Activated naive CD4-positive, alpha-beta T cell treated with anti-CD3 and anti-CD28 coated beads, Interleukin-2, amount 10 ng/mL, durations not matched to agents 7 days and 5 days (primary cell): ENCODE data around the gene CSHL1.

Source experiments
- CTCF ChIA-PET: fragments of 350-600 bp; sonication (Branson Sonifier 250); formaldehyde crosslinking; loops from one replicate; lab custom pipeline; 2021; ENCODE audit warnings: antibody characterized with exemption; lab: Charles Lee
- DNase-seq: peaks from one replicate; pipeline ENCODE4 v3.0.0-alpha.2; 2020
- H3K27ac Mint-ChIP-seq: one replicate; pipeline ENCODE4 v1.8.0; 2021; ENCODE audit warnings: mild to moderate bottlenecking, moderate library complexity, mixed read lengths
- H3K27me3 Mint-ChIP-seq: one replicate; pipeline ENCODE4 v1.8.0; 2021; ENCODE audit warnings: mild to moderate bottlenecking, mixed read lengths
- H3K36me3 Mint-ChIP-seq: one replicate; pipeline ENCODE4 v1.8.0; 2021; ENCODE audit warnings: mixed read lengths
- H3K4me1 Mint-ChIP-seq: one replicate; pipeline ENCODE4 v1.8.0; 2021; ENCODE audit warnings: mixed read lengths
- H3K4me3 Mint-ChIP-seq: one replicate; pipeline ENCODE4 v1.8.0; 2021; ENCODE audit warnings: mild to moderate bottlenecking, moderate library complexity, mixed read lengths
- H3K9me3 Mint-ChIP-seq: one replicate; pipeline ENCODE4 v1.8.0; 2021; ENCODE audit warnings: mixed read lengths

Gene CSHL1

GRCh38 chr17:63911041-63911635 is at the start of gene CSHL1:
CSHL1 (minus strand) TSS chr17:63911258; CDS start chr17:63911196, 62 bp downstream.
- Mint-ChIP-seq H3K9me3 (no peaks in the 10 kb centered on the region), H3K27ac (no peak within 1 kb of the TSS), H3K36me3 (no peaks in the 10 kb centered on the region), H3K4me3 (no peak within 1 kb of the TSS), H3K4me1 (peaks cover 2% of the 10 kb centered on the region), H3K27me3 (peaks cover 65% of the 10 kb centered on the region)
- CTCF ChIA-PET = interaction anchor here (0.7 to 4.3 kb wide), 8 partner anchors 21 to 234 kb away, joined by 3 to 40 read pairs (median 8); partner anchors contain the start of gene CD79B
- no peak for DNase-seq

GRCh38 chr17:63960430-63960829 is 49.4 kb upstream of the CSHL1 start:
- H3K4me1 Mint-ChIP-seq = peaks cover 5% of the 10 kb centered on the region
- H3K36me3 Mint-ChIP-seq = no peaks in the 10 kb centered on the region
- no peaks in the 10 kb centered on the region for H3K9me3 Mint-ChIP-seq
- H3K27me3 Mint-ChIP-seq = peaks cover 36% of the 10 kb centered on the region
- H3K4me3 Mint-ChIP-seq = no peak overlapping the region
- DNase-seq = no peak
- CTCF ChIA-PET = interaction anchor here (1.0 to 4.8 kb wide), 3 partner anchors 12 to 28 kb away, joined by 3 to 27 read pairs (median 4); partner anchors contain the start of gene CD79B
- no peak overlapping the region for H3K27ac Mint-ChIP-seq

- H3K9me3 Mint-ChIP-seq = no peaks in the 10 kb centered on the region
- peaks cover 36% of the 10 kb centered on the region for H3K27me3 Mint-ChIP-seq
- DNase-seq = no peak
- CTCF ChIA-PET = interaction anchor here (1.0 to 4.8 kb wide), 2 partner anchors 11 to 14 kb away, joined by 4 to 27 read pairs; no protein-coding TSS in a partner anchor
- H3K4me1 Mint-ChIP-seq = peaks cover 6% of the 10 kb centered on the region
- H3K27ac Mint-ChIP-seq = no peak overlapping the region
- H3K36me3 Mint-ChIP-seq = no peaks in the 10 kb centered on the region
- no peak overlapping the region for H3K4me3 Mint-ChIP-seq
Measured at GRCh38 chr17:63960006-63960405, 48.9 kb upstream of the CSHL1 start.

GRCh38 chr17:63956296-63956920 is 45.4 kb upstream of the CSHL1 start:
- no peaks in the 10 kb centered on the region for H3K36me3 Mint-ChIP-seq
- CTCF ChIA-PET = interaction anchor here (1.0 to 4.8 kb wide), 4 partner anchors 8 to 69 kb away, joined by 3 to 27 read pairs (median 4); no protein-coding TSS in a partner anchor
- no peak overlapping the region for H3K4me3 Mint-ChIP-seq
- peaks cover 38% of the 10 kb centered on the region for H3K27me3 Mint-ChIP-seq
- peak overlapping the region; percentile 77 for H3K27ac Mint-ChIP-seq
- no peak for DNase-seq
- peaks cover 23% of the 10 kb centered on the region for H3K4me1 Mint-ChIP-seq
- no peaks in the 10 kb centered on the region for H3K9me3 Mint-ChIP-seq

GRCh38 chr17:63955791-63956190 is 44.7 kb upstream of the CSHL1 start:
- DNase-seq = no peak
- Mint-ChIP-seq H3K4me1 (peaks cover 22% of the 10 kb centered on the region), H3K9me3 (no peaks in the 10 kb centered on the region), H3K27ac (peak overlapping the region; percentile 77), H3K27me3 (peaks cover 40% of the 10 kb centered on the region), H3K4me3 (no peak overlapping the region), H3K36me3 (no peaks in the 10 kb centered on the region)
- CTCF ChIA-PET = interaction anchor here (1.0 to 4.8 kb wide), 5 partner anchors 9 to 70 kb away, joined by 3 to 27 read pairs (median 4); no protein-coding TSS in a partner anchor

- Mint-ChIP-seq H3K4me3 (no peak overlapping the region), H3K36me3 (no peaks in the 10 kb centered on the region), H3K9me3 (no peaks in the 10 kb centered on the region), H3K27ac (peak overlapping the region; percentile 6), H3K27me3 (peaks cover 42% of the 10 kb centered on the region), H3K4me1 (peaks cover 22% of the 10 kb centered on the region)
- CTCF ChIA-PET = interaction anchor here (1.3 to 1.9 kb wide), 2 partner anchors 35 to 38 kb away, joined by 3 to 7 read pairs; no protein-coding TSS in a partner anchor
- no peak for DNase-seq
Measured at GRCh38 chr17:63955232-63955631, 44.2 kb upstream of the CSHL1 start.

- CTCF ChIA-PET = interaction anchor here (1.9 kb wide), 1 partner anchor 36 kb away, joined by 7 read pairs; no protein-coding TSS in a partner anchor
- H3K4me3 Mint-ChIP-seq = no peak overlapping the region
- H3K9me3 Mint-ChIP-seq = no peaks in the 10 kb centered on the region
- H3K27me3 Mint-ChIP-seq = peaks cover 41% of the 10 kb centered on the region
- peak; percentile 53 for DNase-seq
- peaks cover 22% of the 10 kb centered on the region for H3K4me1 Mint-ChIP-seq
- H3K27ac Mint-ChIP-seq = peak overlapping the region; percentile 56
- H3K36me3 Mint-ChIP-seq = no peaks in the 10 kb centered on the region
Measured at GRCh38 chr17:63954402-63955063, 43.5 kb upstream of the CSHL1 start.

GRCh38 chr17:63950940-63951907 is 40.2 kb upstream of the CSHL1 start:
- Mint-ChIP-seq H3K4me1 (peaks cover 32% of the 10 kb centered on the region), H3K4me3 (no peak overlapping the region), H3K27me3 (peaks cover 61% of the 10 kb centered on the region), H3K36me3 (no peaks in the 10 kb centered on the region), H3K9me3 (no peaks in the 10 kb centered on the region), H3K27ac (no peak overlapping the region)
- CTCF ChIA-PET = interaction anchor here (0.6 to 2.5 kb wide), 15 partner anchors 12 to 188 kb away, joined by 3 to 22 read pairs (median 4); partner anchors contain the start of genes CD79B, CSHL1 and GH1
- peak; percentile 61 for DNase-seq

GRCh38 chr17:63949576-63950250 is 38.7 kb upstream of the CSHL1 start:
- no peak overlapping the region for H3K27ac Mint-ChIP-seq
- no peak overlapping the region for H3K4me3 Mint-ChIP-seq
- peaks cover 41% of the 10 kb centered on the region for H3K4me1 Mint-ChIP-seq
- no peaks in the 10 kb centered on the region for H3K9me3 Mint-ChIP-seq
- H3K36me3 Mint-ChIP-seq = no peaks in the 10 kb centered on the region
- DNase-seq = no peak
- H3K27me3 Mint-ChIP-seq = peaks cover 68% of the 10 kb centered on the region
- CTCF ChIA-PET = interaction anchor here (0.6 to 2.5 kb wide), 12 partner anchors 10 to 101 kb away, joined by 3 to 22 read pairs (median 4); partner anchors contain the start of genes CD79B and GH1

- Mint-ChIP-seq H3K36me3 (no peaks in the 10 kb centered on the region), H3K4me1 (peaks cover 29% of the 10 kb centered on the region), H3K4me3 (no peak overlapping the region), H3K27ac (no peak overlapping the region), H3K27me3 (peaks cover 75% of the 10 kb centered on the region), H3K9me3 (no peaks in the 10 kb centered on the region)
- CTCF ChIA-PET = interaction anchor here (0.8 to 1.2 kb wide), 4 partner anchors 11 to 37 kb away, joined by 3 to 5 read pairs (median 4); no protein-coding TSS in a partner anchor
- DNase-seq = no peak
Measured at GRCh38 chr17:63948521-63948920, 37.5 kb upstream of the CSHL1 start.

GRCh38 chr17:63947711-63948330 is 36.8 kb upstream of the CSHL1 start:
- Mint-ChIP-seq H3K4me1 (peaks cover 27% of the 10 kb centered on the region), H3K36me3 (no peaks in the 10 kb centered on the region), H3K27me3 (peaks cover 82% of the 10 kb centered on the region), H3K9me3 (no peaks in the 10 kb centered on the region), H3K4me3 (no peak overlapping the region), H3K27ac (no peak overlapping the region)
- CTCF ChIA-PET = interaction anchor here (2.2 to 3.1 kb wide), 5 partner anchors 16 to 186 kb away, joined by 17 to 62 read pairs (median 20); partner anchors contain the start of genes CD79B and GH1
- no peak for DNase-seq
